ENCODE measurements around the gene WDR54.
"Not testable (repeated sequence)": the region's sequence is repeated elsewhere in the genome, so short reads cannot be mapped to it uniquely, and the experiment has no call there.

WDR54 gene

DNA sequence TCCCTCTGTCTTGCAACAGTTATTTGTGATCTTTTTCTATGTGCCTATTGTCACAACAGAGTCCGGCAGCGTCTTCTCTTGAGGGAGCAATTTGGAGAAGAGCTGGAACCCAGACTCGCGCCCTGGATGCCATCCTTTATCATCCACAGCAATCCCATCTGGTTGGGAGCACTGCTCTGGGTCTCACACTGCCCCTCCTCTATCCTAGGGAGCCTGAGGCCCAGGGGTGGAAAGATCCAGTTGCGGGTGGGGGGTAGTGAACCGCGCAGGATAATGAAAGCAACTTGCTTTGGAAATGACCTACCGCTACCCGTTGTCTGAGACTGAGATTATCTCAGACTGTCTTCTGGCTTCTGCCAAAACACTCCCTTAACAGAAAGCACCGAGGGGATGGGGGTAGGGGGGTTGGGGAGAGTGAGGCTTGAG is 37.4 kb downstream of the WDR54 start:
- peak overlapping the region; percentile 67 to 91 for H3K4me3 ChIP-seq (ENCODE audit: low read depth in 1 of 2, low read length in 1 of 2)
- H3K36me3 ChIP-seq = peaks cover 24% of the 10 kb centered on the region
- TF ChIP-seq, protein P1, sequence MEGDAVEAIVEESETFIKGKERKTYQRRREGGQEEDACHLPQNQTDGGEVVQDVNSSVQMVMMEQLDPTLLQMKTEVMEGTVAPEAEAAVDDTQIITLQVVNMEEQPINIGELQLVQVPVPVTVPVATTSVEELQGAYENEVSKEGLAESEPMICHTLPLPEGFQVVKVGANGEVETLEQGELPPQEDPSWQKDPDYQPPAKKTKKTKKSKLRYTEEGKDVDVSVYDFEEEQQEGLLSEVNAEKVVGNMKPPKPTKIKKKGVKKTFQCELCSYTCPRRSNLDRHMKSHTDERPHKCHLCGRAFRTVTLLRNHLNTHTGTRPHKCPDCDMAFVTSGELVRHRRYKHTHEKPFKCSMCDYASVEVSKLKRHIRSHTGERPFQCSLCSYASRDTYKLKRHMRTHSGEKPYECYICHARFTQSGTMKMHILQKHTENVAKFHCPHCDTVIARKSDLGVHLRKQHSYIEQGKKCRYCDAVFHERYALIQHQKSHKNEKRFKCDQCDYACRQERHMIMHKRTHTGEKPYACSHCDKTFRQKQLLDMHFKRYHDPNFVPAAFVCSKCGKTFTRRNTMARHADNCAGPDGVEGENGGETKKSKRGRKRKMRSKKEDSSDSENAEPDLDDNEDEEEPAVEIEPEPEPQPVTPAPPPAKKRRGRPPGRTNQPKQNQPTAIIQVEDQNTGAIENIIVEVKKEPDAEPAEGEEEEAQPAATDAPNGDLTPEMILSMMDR (IDR thresholded peaks at IDR 0.05) = no peak
- H3K4me1 ChIP-seq (ENCODE audit: control insufficient read depth in 1 of 2, insufficient read depth in 1 of 2, low read depth in 1 of 2, low read length in 1 of 2) = peaks cover 40 to 45% of the 10 kb centered on the region in 2 experiments
- no peaks in the 10 kb centered on the region for H3K9me3 ChIP-seq
- H3K27ac ChIP-seq = peak overlapping the region; percentile 93
- H3K27me3 ChIP-seq = no peaks in the 10 kb centered on the region

DNA sequence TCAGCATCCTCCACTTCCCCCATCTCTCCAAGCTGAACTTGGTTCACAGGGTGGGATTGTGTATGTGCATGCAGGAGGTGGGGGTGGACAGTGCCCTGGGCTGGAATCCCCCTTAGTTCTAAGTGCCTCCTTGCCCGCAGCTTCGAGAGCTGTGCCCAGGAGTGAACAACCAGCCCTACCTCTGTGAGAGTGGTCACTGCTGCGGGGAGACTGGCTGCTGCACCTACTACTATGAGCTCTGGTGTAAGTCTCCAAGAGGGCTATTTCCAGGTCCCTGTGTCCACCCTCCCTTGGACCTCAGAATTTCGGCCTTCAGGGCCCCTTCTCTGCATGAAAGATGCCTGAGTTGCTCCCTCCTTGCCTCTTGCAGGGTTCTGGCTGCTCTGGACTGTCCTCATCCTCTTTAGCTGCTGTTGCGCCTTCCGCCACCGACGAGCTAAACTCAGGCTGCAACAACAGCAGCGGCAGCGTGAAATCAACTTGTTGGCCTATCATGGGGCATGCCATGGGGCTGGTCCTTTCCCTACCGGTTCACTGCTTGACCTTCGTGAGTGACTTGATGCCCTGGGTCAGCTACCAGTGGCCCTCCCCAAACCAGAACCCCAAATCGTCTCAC is 38.1 kb downstream of the WDR54 start:
- not testable (repeated sequence) for H3K4me3 ChIP-seq (ENCODE audit: low read depth in 1 of 2, low read length in 1 of 2); H3K27me3 ChIP-seq; H3K27ac ChIP-seq; H3K9me3 ChIP-seq
- Histone ChIP-seq H3K4me1 (ENCODE audit: control insufficient read depth in 1 of 2, insufficient read depth in 1 of 2, low read depth in 1 of 2, low read length in 1 of 2) (peaks cover 42 to 47% of the 10 kb centered on the region in 2 experiments), H3K36me3 (peaks cover 24% of the 10 kb centered on the region)

DNA sequence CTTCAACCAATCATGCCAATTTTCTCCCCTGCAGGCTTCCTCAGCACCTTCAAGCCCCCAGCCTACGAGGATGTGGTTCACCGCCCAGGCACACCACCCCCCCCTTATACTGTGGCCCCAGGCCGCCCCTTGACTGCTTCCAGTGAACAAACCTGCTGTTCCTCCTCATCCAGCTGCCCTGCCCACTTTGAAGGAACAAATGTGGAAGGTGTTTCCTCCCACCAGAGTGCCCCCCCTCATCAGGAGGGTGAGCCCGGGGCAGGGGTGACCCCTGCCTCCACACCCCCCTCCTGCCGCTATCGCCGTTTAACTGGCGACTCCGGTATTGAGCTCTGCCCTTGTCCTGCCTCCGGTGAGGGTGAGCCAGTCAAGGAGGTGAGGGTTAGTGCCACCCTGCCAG is 38.7 kb downstream of the WDR54 start:
- Histone ChIP-seq H3K4me1 (ENCODE audit: control insufficient read depth in 1 of 2, insufficient read depth in 1 of 2, low read depth in 1 of 2, low read length in 1 of 2) (peaks cover 40 to 45% of the 10 kb centered on the region in 2 experiments), H3K36me3 (peaks cover 24% of the 10 kb centered on the region)
- not testable (repeated sequence) for H3K27ac ChIP-seq; H3K9me3 ChIP-seq; H3K27me3 ChIP-seq; H3K4me3 ChIP-seq (ENCODE audit: low read depth in 1 of 2, low read length in 1 of 2)

DNA sequence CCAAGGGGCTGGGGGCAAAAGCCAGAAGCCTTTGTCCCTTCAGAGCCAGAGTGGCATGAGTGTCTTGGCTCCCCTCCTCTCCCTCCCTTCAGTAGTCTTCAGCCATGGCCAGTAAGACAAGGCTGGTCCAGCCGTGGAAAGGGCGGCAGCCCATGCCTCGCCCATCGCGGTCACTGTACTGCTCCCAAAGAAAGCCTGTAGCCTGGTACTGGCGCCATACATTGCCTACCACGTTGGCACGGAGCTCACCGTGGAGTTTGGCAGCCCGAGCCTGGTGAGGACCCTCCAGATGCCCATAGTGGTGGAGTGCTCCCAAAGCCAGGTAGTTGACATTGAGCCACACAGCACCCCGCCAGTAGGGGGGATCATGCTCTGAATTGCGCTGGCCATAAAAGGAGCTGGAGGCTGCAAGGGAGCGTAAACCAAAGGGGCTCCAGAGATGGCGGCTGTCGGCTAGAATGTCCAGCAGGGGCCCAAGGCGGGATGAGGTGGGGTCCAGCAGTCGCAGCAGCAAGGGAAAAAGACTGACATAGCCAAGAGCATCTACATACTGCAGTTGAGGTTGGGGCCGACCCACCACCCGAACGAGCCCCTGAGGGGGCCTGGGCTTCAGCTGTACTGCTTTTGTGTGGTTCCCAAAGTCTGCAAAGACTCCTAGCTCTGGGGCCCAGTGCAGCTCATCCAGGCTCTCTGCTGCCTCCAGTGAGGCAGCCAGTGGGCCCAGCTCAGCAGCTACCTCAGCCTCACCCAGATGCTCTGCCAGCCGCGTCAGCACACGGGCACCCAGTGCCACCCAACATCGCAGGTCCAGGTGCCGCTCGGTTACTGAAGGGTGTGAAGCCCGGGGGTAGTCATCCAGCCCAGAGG is 39.9 kb downstream of the WDR54 start:
- Histone ChIP-seq H3K4me3 (ENCODE audit: low read depth in 1 of 2, low read length in 1 of 2) (no peak overlapping the region), H3K4me1 (ENCODE audit: control insufficient read depth in 1 of 2, insufficient read depth in 1 of 2, low read depth in 1 of 2, low read length in 1 of 2) (peaks cover 32 to 41% of the 10 kb centered on the region in 2 experiments), H3K9me3 (no peaks in the 10 kb centered on the region), H3K27ac (no peak overlapping the region), H3K27me3 (no peaks in the 10 kb centered on the region), H3K36me3 (peaks cover 20% of the 10 kb centered on the region)
- TF ChIP-seq, protein P1 (IDR thresholded peaks at IDR 0.05) = no peak

DNA sequence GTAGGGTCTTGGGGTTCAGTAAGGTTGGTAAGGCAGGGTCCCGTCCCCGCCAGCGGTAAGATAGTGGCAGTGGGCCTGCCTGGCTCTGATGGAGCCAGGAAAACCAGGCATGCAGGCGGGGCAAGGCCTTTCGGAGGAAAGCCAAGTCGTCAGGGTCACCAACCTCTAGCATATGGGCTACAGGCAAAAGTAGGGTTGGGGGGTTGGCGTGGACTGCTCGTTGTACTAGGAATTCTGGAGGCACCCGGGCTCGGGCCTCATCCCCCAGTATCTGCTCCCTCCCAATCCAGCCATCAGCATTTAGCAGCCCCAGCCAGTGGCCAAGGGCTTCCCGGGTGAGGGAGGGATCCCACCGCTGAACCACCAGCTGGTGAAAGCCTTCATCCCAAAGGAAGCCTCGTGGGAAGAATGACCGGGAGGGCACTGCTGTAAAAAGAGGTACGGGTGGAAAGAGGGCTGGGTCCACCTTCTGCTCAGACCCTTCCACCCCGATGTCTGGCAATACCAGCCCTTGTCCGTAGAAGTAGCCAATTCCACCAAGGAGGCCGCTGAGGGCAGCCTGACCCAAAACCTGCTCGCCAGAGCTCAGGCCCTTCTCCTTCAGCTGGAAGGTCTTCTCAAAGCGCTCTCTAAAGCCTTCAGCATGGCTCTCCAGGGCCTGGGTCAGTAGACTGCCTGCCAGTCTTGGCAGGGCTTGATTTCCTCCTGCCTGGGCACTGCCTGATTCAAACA is 40.7 kb downstream of the WDR54 start:
- Histone ChIP-seq H3K4me3 (ENCODE audit: low read depth in 1 of 2, low read length in 1 of 2) (no peak overlapping the region), H3K27ac (no peak overlapping the region), H3K36me3 (peaks cover 20% of the 10 kb centered on the region), H3K4me1 (ENCODE audit: control insufficient read depth in 1 of 2, insufficient read depth in 1 of 2, low read depth in 1 of 2, low read length in 1 of 2) (peaks cover 24 to 34% of the 10 kb centered on the region in 2 experiments), H3K9me3 (no peaks in the 10 kb centered on the region), H3K27me3 (no peaks in the 10 kb centered on the region)
- TF ChIP-seq, protein P1 (IDR thresholded peaks at IDR 0.05) = no peak

DNA sequence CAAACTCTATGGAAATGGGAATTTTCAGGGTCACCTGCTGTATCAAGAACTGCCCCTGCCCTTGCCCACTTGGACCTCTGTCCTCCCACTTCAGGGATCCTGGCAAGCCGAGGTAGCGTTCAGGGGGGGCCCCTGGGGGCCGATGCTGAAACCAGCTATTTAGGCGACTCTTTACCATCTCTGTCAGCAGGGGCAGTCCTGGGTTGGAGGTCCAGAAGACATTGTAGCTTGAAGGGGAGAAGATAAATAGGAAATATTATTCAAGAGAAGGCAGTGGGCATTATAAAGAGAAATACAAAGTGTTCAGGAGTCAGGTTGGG is 41.2 kb downstream of the WDR54 start:
- peaks cover 20% of the 10 kb centered on the region for H3K36me3 ChIP-seq
- no peaks in the 10 kb centered on the region for H3K27me3 ChIP-seq
- H3K27ac ChIP-seq = no peak overlapping the region
- peaks cover 23 to 29% of the 10 kb centered on the region in 2 experiments for H3K4me1 ChIP-seq (ENCODE audit: control insufficient read depth in 1 of 2, insufficient read depth in 1 of 2, low read depth in 1 of 2, low read length in 1 of 2)
- no peak overlapping the region for H3K4me3 ChIP-seq (ENCODE audit: low read depth in 1 of 2, low read length in 1 of 2)
- TF ChIP-seq, protein P1 (IDR thresholded peaks at IDR 0.05) = no peak
- H3K9me3 ChIP-seq = no peaks in the 10 kb centered on the region
